Measurements from ENCODE around the gene BAZ2B. TPM values are rescaled to one million over a fixed set of nuclear protein-coding genes. Genes with fewer than 3 reads are reported as not detected.

The BAZ2B gene
- total RNA-seq, 1 experiment from 2014 or later, result 54.9 TPM

DNA sequence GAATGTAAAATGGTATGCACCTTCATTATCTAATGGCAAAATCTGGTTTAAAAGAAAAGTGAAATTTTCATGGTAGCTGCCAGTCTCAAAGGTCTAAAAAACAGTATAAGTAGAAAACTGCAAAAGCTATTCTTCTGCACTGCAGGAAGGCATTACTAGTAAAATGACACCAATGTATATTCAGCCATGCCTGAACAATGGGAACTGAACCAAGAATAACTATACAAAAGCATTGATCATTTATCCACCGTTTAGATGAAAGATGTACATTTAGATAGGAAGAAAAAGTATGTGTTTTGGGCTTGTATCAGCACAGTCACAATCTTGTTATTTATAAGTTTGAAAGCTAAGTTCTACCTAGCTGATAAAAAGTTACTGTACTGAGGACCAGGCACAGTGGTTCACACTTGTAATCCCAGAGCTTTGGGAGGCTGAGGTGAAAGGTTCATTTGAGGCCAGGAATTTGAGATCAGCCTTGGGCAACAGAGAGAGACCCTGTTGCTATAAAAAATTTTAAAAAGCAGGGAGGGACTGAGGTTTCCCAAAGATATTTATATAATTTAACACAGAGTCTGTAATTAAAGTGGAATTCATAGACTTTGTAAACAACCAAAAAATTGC is 166.7 kb downstream of the BAZ2B start:
- WGBS (ENCODE audit: extremely low coverage, insufficient read length, low lambda C conversion rate), result no CpG with 5 or more reads among the region's 1 CpG

More for the DNA sequence above, 166.7 kb downstream of the BAZ2B start:
- Histone ChIP-seq H2BK12ac (ENCODE audit: insufficient read length, low read depth, low read length) (no peak overlapping the region), H3K4me2 (ENCODE audit: insufficient read depth, insufficient read length, low read length) (no peak overlapping the region), H2AK5ac (ENCODE audit: insufficient read length, low read length) (no peak overlapping the region), H3K9me3 (ENCODE audit: control insufficient read depth, low read depth, low read length) (no peaks in the 10 kb centered on the region), H2BK15ac (ENCODE audit: low read depth, low read length) (no peak overlapping the region), H3K27ac (ENCODE audit: insufficient read length, low read depth, low read length) (no peak overlapping the region), H2BK120ac (ENCODE audit: low read depth, low read length, poor library complexity, severe bottlenecking) (no peak overlapping the region), H4K8ac (replicated peaks; ENCODE audit: insufficient read length, low read depth, low read length) (no peak overlapping the region), H4K20me1 (ENCODE audit: control insufficient read depth, insufficient read depth, insufficient read length) (no peaks in the 10 kb centered on the region), H3K4me1 (ENCODE audit: insufficient read depth, low read length) (no peaks in the 10 kb centered on the region), H4K91ac (ENCODE audit: insufficient read length, low read depth, low read length) (no peak overlapping the region), H3T11ph (ENCODE audit: low read length) (no peak overlapping the region), H2AFZ (ENCODE audit: low read length) (no peak overlapping the region), H3K79me1 (ENCODE audit: insufficient read depth, low read depth, low read length, poor library complexity, severe bottlenecking) (no peaks in the 10 kb centered on the region), H3K14ac (ENCODE audit: insufficient read depth, low read length) (no peak overlapping the region), H2BK20ac (ENCODE audit: low read depth, low read length, poor library complexity, severe bottlenecking) (no peak overlapping the region), H3K4ac (ENCODE audit: low read depth, low read length) (no peak overlapping the region), H2BK5ac (ENCODE audit: insufficient read length, low read length) (no peak overlapping the region), H3K23ac (ENCODE audit: insufficient read length, low read depth, low read length) (no peak overlapping the region), H3K18ac (ENCODE audit: insufficient read length, low read depth, low read length) (no peak overlapping the region), H3K9ac (ENCODE audit: extremely low read depth, insufficient read length, low read length) (no peak overlapping the region), H4K5ac (ENCODE audit: insufficient read length, low read depth, low read length) (no peak overlapping the region), H3K56ac (ENCODE audit: insufficient read length, low read depth, low read length) (no peak overlapping the region), H3K79me2 (ENCODE audit: insufficient read depth, low read length) (no peaks in the 10 kb centered on the region), H3K27me3 (ENCODE audit: insufficient read depth, low read length) (no peaks in the 10 kb centered on the region), H3K23me2 (ENCODE audit: insufficient read length, low read depth, low read length, poor library complexity, severe bottlenecking) (no peaks in the 10 kb centered on the region)
- no peak overlapping the region for H3K4me3 Mint-ChIP-seq
- no peaks in the 10 kb centered on the region for H3K27me3 Mint-ChIP-seq (ENCODE audit: low read depth)
- H3K27ac Mint-ChIP-seq, result peak overlapping the region in 2 of 3 experiments; percentile 46 to 78; a peak in 3 of 7 replicates
- H3K4me1 Mint-ChIP-seq, result peaks cover 21 to 23% of the 10 kb centered on the region in 2 experiments
- no peaks in the 10 kb centered on the region for H3K9me3 Mint-ChIP-seq
- TF ChIP-seq, protein P1, sequence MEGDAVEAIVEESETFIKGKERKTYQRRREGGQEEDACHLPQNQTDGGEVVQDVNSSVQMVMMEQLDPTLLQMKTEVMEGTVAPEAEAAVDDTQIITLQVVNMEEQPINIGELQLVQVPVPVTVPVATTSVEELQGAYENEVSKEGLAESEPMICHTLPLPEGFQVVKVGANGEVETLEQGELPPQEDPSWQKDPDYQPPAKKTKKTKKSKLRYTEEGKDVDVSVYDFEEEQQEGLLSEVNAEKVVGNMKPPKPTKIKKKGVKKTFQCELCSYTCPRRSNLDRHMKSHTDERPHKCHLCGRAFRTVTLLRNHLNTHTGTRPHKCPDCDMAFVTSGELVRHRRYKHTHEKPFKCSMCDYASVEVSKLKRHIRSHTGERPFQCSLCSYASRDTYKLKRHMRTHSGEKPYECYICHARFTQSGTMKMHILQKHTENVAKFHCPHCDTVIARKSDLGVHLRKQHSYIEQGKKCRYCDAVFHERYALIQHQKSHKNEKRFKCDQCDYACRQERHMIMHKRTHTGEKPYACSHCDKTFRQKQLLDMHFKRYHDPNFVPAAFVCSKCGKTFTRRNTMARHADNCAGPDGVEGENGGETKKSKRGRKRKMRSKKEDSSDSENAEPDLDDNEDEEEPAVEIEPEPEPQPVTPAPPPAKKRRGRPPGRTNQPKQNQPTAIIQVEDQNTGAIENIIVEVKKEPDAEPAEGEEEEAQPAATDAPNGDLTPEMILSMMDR (conservative IDR thresholded peaks at IDR 0.05), result no peak
- DNase-seq, result no peak
- peaks cover 3 to 23% (median 19%) of the 10 kb centered on the region in 3 experiments; a peak in 6 of 7 replicates for H3K36me3 Mint-ChIP-seq (ENCODE audit: insufficient read depth in 1 of 3, low read depth in 3 of 3)

Measured in H9 (cell line).